ENCODE results near the gene SPNS2. TPM values are rescaled to one million over a fixed set of nuclear protein-coding genes. Genes with fewer than 3 reads are reported as not detected.

The SPNS2 gene
- total RNA-seq, 1 experiment from 2014 or later = 1.6 TPM

- ChIA-PET POLR2A (no interaction called here), CTCF (no interaction called here), RAD21 (ENCODE audit: low non-redundant PET in 1 of 2, low total read pairs in 2 of 2, uncharacterized antibody in 2 of 2, unreplicated experiment in 2 of 2) (no interaction called here)
- no peak for DNase-seq (ENCODE audit: low read depth, low spot score)
- no peak for ATAC-seq
- Histone ChIP-seq H3K4me3 (replicated peaks in 1 of 2; ENCODE audit: low read depth in 1 of 2, low read length in 2 of 2) (no peak overlapping the region), H3K79me2 (ENCODE audit: insufficient read depth, low read length) (no peaks in the 10 kb centered on the region), H3K9me2 (ENCODE audit: insufficient read depth) (no peaks in the 10 kb centered on the region), H3K4me1 (ENCODE audit: control insufficient read depth in 1 of 2, insufficient read depth in 2 of 2, low read length in 2 of 2) (peaks cover 8 to 19% of the 10 kb centered on the region in 2 experiments; a peak in 3 of 4 replicates), H3K27ac (ENCODE audit: low read depth, low read length) (no peak overlapping the region), H3K36me3 (ENCODE audit: control insufficient read depth in 1 of 2, insufficient read depth in 2 of 2, low read length in 2 of 2) (no peaks in the 10 kb centered on the region), H3K4me2 (ENCODE audit: low read length) (no peak overlapping the region), H3K9me3 (ENCODE audit: control insufficient read depth in 1 of 2, insufficient read depth in 1 of 2, low read depth in 1 of 2, low read length in 2 of 2) (no peaks in the 10 kb centered on the region), H2AFZ (ENCODE audit: low read depth, low read length, poor library complexity, severe bottlenecking) (no peak overlapping the region), H4K20me1 (ENCODE audit: insufficient read depth) (no peaks in the 10 kb centered on the region), H3K27me3 (ENCODE audit: insufficient read depth, low read length) (no peaks in the 10 kb centered on the region), H3K9ac (ENCODE audit: low read length) (no peak overlapping the region)
- TF ChIP-seq EGR1 (IDR thresholded peaks at IDR 0.05; ENCODE audit: low read depth) = no peak
- TF ChIP-seq YY1 (IDR thresholded peaks at IDR 0.05; ENCODE audit: extremely low read depth, insufficient replicate concordance, low read depth, low read length) = no peak
- TF ChIP-seq ZFX (IDR thresholded peaks at IDR 0.05) = no peak
- intact Hi-C loops (cut with micrococcal nuclease) = loop anchor here (5.0 kb wide), 1 partner anchor 110 kb away; no protein-coding TSS in a partner anchor
- BruUV-seq (replicated peaks) = no TSS peak
Measured at GRCh38 chr17:4531988-4532736, 33.5 kb downstream of the SPNS2 start.

GRCh38 chr17:4532860-4533522 is 34.3 kb downstream of the SPNS2 start:
- peaks cover 0 to 1% of the 10 kb centered on the region in 2 experiments; a peak in 1 of 4 replicates for H3K36me3 ChIP-seq (ENCODE audit: control insufficient read depth in 1 of 2, insufficient read depth in 2 of 2, low read length in 2 of 2)
- H3K9me2 ChIP-seq (ENCODE audit: insufficient read depth) = no peaks in the 10 kb centered on the region
- ChIA-PET RAD21 (ENCODE audit: low non-redundant PET in 1 of 2, low total read pairs in 2 of 2, uncharacterized antibody in 2 of 2, unreplicated experiment in 2 of 2) (no interaction called here), POLR2A (no interaction called here), CTCF (no interaction called here)
- TF ChIP-seq SIN3A (IDR thresholded peaks at IDR 0.05; ENCODE audit: low read depth) (no peak), EZH2 (IDR thresholded peaks at IDR 0.05) (no peak), SP1 (IDR thresholded peaks at IDR 0.05; ENCODE audit: low read depth) (no peak), REST (IDR thresholded peaks at IDR 0.05; ENCODE audit: low read depth) (no peak), EZH2phosphoT487 (IDR thresholded peaks at IDR 0.05; ENCODE audit: borderline replicate concordance) (no peak), SRF (IDR thresholded peaks at IDR 0.05; ENCODE audit: low read depth) (no peak)
- H3K4me3 ChIP-seq (replicated peaks in 1 of 2; ENCODE audit: low read depth in 1 of 2, low read length in 2 of 2) = no peak overlapping the region
- H3K4me2 ChIP-seq (ENCODE audit: low read length) = no peak overlapping the region
- no peak for DNase-seq (ENCODE audit: low read depth, low spot score)
- intact Hi-C loops (cut with micrococcal nuclease) = loop anchor here (5.0 kb wide), 1 partner anchor 111 kb away; no protein-coding TSS in a partner anchor
- peaks cover 8 to 19% of the 10 kb centered on the region in 2 experiments; a peak in 3 of 4 replicates for H3K4me1 ChIP-seq (ENCODE audit: control insufficient read depth in 1 of 2, insufficient read depth in 2 of 2, low read length in 2 of 2)
- no peaks in the 10 kb centered on the region for H3K27me3 ChIP-seq (ENCODE audit: insufficient read depth, low read length)
- no peak for ATAC-seq
- H3K27ac ChIP-seq (ENCODE audit: low read depth, low read length) = no peak overlapping the region
- H2AFZ ChIP-seq (ENCODE audit: low read depth, low read length, poor library complexity, severe bottlenecking) = no peak overlapping the region
- H3K9me3 ChIP-seq (ENCODE audit: control insufficient read depth in 1 of 2, insufficient read depth in 1 of 2, low read depth in 1 of 2, low read length in 2 of 2) = no peaks in the 10 kb centered on the region
- no peaks in the 10 kb centered on the region for H4K20me1 ChIP-seq (ENCODE audit: insufficient read depth)
- H3K79me2 ChIP-seq (ENCODE audit: insufficient read depth, low read length) = no peaks in the 10 kb centered on the region
- no peak overlapping the region for H3K9ac ChIP-seq (ENCODE audit: low read length)
- no TSS peak for BruUV-seq (replicated peaks)

Measured in HCT116 (cell line).